GM12892 (cell line): Measurements from ENCODE around the gene MYH14.

Experiments
- POLR2A ChIP-seq: IDR thresholded peaks from 2 replicates; pipeline ENCODE4 v1.6.1; 2011; ENCODE audit warnings: low read depth, low read length, control low read depth
- POLR2AphosphoS5 ChIP-seq: IDR thresholded peaks from 2 replicates; pipeline ENCODE4 v1.6.1; 2011; ENCODE audit warnings: low read depth, low read length, control low read depth

DNA sequence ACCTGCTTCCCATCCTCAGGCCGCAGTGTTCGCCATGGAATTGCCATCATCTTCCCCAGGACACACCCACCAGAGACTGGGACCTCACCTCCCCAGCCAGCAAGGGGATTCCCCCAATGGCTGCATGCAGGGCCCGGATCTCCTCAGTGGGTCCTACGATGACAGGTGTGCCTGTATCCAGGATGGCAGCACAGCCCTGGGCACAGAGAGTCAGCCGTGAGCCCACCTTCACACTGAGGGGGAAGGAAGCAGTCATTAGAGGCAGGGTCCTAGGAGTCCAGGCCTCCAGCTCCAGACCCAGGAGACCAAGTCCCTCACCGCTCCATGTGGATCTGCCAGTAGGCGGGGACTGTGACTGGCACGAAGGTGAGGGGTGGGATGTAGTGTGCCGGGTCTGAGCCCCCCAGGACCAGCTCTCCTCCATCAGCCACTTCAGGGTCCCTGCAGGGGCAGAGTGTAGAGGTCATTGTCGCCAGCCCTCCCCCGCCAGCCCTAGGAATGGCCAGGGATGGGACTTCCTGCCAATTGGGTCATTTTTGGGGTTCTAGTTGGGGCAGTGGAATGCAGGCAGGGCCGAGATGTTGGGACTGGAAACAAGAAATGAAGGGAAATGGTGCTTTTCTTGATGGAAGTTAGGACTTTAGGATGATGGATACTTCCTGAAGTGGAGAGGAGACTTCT, 131.5 kb downstream of the MYH14 start:
- no peak for TF ChIP-seq POLR2A
- TF ChIP-seq POLR2AphosphoS5, result peak; percentile 36
